Omental fat pad (tissue), 4 donors: ENCODE measurements around the gene EXD3. TPM values are rescaled to one million over a fixed set of nuclear protein-coding genes. Genes with fewer than 3 reads are reported as not detected.
"Not testable (repeated sequence)": the region's sequence is repeated elsewhere in the genome, so short reads cannot be mapped to it uniquely, and the experiment has no call there.

Experiments
- ATAC-seq: fragments of 150-250 bp; one replicate; pipeline ENCODE4 v1.9.1; 2016; ENCODE audit warnings: mild to moderate bottlenecking, moderate library complexity; ENCODE audit not compliant: low FRiP score
- DNase-seq: peaks from one replicate; pipeline ENCODE4 v3.0.0-alpha.2; 2019; ENCODE audit warnings: low spot score
- CTCF ChIP-seq, 3 donors: fragments of 450-650 bp; IDR thresholded peaks; one replicate each; pipeline ENCODE4 v1.5.1; 2016 to 2017; ENCODE audit warnings: antibody characterized with exemption in 3 of 3, mild to moderate bottlenecking in 3 of 3, moderate library complexity in 2 of 3
- total RNA-seq, 4 donors: library from RNA; depleted of rRNA; stranded (reverse); fragments of >200 nt; gene quantifications; one replicate each; pipeline ENCODE4 v1.1.0, GENCODE V29; 2016

Gene EXD3
- total RNA-seq, 4 donors from 2014 or later: 8.3 to 18.3 (median 10.5) TPM

- ATAC-seq (no peak), DNase-seq (no peak)
- TF ChIP-seq CTCF (IDR thresholded peaks at IDR 0.05): no peak
These were observed 42.8 kb downstream of the EXD3 start for GRCh38 chr9:137380171-137380570.

GRCh38 chr9:137379761-137380161, 43.2 kb downstream of the EXD3 start:
- DNase-seq (no peak), ATAC-seq (no peak)
- TF ChIP-seq CTCF (IDR thresholded peaks at IDR 0.05): no peak

GRCh38 chr9:137378688-137379410, 44.1 kb downstream of the EXD3 start:
- DNase-seq, ATAC-seq: not testable (repeated sequence)

- TF ChIP-seq CTCF (IDR thresholded peaks at IDR 0.05): no peak
- DNase-seq (no peak), ATAC-seq (no peak)
These were observed 46.6 kb downstream of the EXD3 start for GRCh38 chr9:137376386-137376785.

GRCh38 chr9:137375321-137376058, 47.5 kb downstream of the EXD3 start:
- no peak for TF ChIP-seq CTCF (IDR thresholded peaks at IDR 0.05)
- DNase-seq (no peak), ATAC-seq (no peak)

GRCh38 chr9:137374131-137374845, 48.7 kb downstream of the EXD3 start:
- no peak for TF ChIP-seq CTCF (IDR thresholded peaks at IDR 0.05)
- ATAC-seq (no peak), DNase-seq (no peak)

- no peak for TF ChIP-seq CTCF (IDR thresholded peaks at IDR 0.05)
- no peak for ATAC-seq
- no peak for DNase-seq
These were observed 49.4 kb downstream of the EXD3 start for GRCh38 chr9:137373611-137373980.
